ENCODE results near the gene ULBP2. TPM values are rescaled to one million over a fixed set of nuclear protein-coding genes. Genes with fewer than 3 reads are reported as not detected.

ULBP2 gene
- total RNA-seq, 1 experiment from 2014 or later: not detected

DNA sequence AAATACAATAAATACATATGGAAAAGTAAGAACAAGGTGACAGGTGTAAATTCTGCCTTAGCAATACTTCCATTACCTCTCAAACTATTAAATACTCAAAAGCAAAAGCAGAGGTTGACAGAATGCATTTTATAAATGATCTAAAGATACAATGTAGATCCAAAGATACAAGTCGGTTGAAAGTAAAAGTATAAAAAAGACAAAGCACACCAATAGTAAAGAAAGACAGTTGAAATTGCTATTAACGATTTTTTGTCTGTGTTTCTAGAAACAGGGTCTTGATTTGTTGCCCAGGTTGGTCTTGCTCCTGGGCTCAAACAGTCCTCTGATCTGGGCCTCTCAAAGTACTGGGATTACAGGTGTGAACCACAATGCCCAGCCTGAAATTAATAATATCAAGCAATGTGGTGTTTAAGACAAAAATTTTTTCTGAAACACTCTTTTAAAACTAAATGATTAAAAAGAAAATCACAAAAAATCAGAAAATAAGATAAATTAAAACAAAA lies 45.8 kb downstream of the ULBP2 start:
- H3K23me2 ChIP-seq (ENCODE audit: insufficient read length, low read depth, low read length, poor library complexity, severe bottlenecking): peaks cover 5% of the 10 kb centered on the region
- no peak overlapping the region for H3K23ac ChIP-seq (ENCODE audit: insufficient read length, low read depth, low read length)
- Mint-ChIP-seq H3K4me3 (no peak overlapping the region), H3K36me3 (ENCODE audit: insufficient read depth in 1 of 3, low read depth in 3 of 3) (no peaks in the 10 kb centered on the region; a peak in 2 of 7 replicates), H3K27me3 (ENCODE audit: low read depth) (peaks cover 99% of the 10 kb centered on the region), H3K27ac (no peak overlapping the region), H3K4me1 (peaks cover 30 to 32% of the 10 kb centered on the region in 2 experiments), H3K9me3 (peaks cover 0 to 14% of the 10 kb centered on the region in 2 experiments; a peak in 3 of 5 replicates)
- no peak overlapping the region for H3K4me2 ChIP-seq (ENCODE audit: insufficient read depth, insufficient read length, low read length)
- H4K91ac ChIP-seq (ENCODE audit: insufficient read length, low read depth, low read length): no peak overlapping the region
- no peaks in the 10 kb centered on the region for H3K4me1 ChIP-seq (ENCODE audit: insufficient read depth, low read length)
- H3K9ac ChIP-seq (ENCODE audit: extremely low read depth, insufficient read length, low read length): no peak overlapping the region
- no peak overlapping the region for H3K27ac ChIP-seq (ENCODE audit: insufficient read length, low read depth, low read length)
- no peak overlapping the region for H2BK15ac ChIP-seq (ENCODE audit: low read depth, low read length)
- DNase-seq: no peak
- no peak overlapping the region for H2BK12ac ChIP-seq (ENCODE audit: insufficient read length, low read depth, low read length)
- no peak overlapping the region for H3K4ac ChIP-seq (ENCODE audit: low read depth, low read length)
- H3K79me1 ChIP-seq (ENCODE audit: insufficient read depth, low read depth, low read length, poor library complexity, severe bottlenecking): no peaks in the 10 kb centered on the region
- H2BK120ac ChIP-seq (ENCODE audit: low read depth, low read length, poor library complexity, severe bottlenecking): no peak overlapping the region
- H3K79me2 ChIP-seq (ENCODE audit: insufficient read depth, low read length): no peaks in the 10 kb centered on the region
- no peak overlapping the region for H2AK5ac ChIP-seq (ENCODE audit: insufficient read length, low read length)
- no peak overlapping the region for H3K14ac ChIP-seq (ENCODE audit: insufficient read depth, low read length)
- WGBS (ENCODE audit: extremely low coverage, insufficient read length, low lambda C conversion rate): no CpG with 5 or more reads among the region's 2 CpGs
- H4K20me1 ChIP-seq (ENCODE audit: control insufficient read depth, insufficient read depth, insufficient read length): no peaks in the 10 kb centered on the region
- no peak overlapping the region for H4K8ac ChIP-seq (replicated peaks; ENCODE audit: insufficient read length, low read depth, low read length)
- H3K9me3 ChIP-seq (ENCODE audit: control insufficient read depth, low read depth, low read length): no peaks in the 10 kb centered on the region
- no peak overlapping the region for H3K56ac ChIP-seq (ENCODE audit: insufficient read length, low read depth, low read length)
- no peak overlapping the region for H4K5ac ChIP-seq (ENCODE audit: insufficient read length, low read depth, low read length)
- no peak overlapping the region for H2AFZ ChIP-seq (ENCODE audit: low read length)
- no peak overlapping the region for H2BK20ac ChIP-seq (ENCODE audit: low read depth, low read length, poor library complexity, severe bottlenecking)
- TF ChIP-seq, protein P1, sequence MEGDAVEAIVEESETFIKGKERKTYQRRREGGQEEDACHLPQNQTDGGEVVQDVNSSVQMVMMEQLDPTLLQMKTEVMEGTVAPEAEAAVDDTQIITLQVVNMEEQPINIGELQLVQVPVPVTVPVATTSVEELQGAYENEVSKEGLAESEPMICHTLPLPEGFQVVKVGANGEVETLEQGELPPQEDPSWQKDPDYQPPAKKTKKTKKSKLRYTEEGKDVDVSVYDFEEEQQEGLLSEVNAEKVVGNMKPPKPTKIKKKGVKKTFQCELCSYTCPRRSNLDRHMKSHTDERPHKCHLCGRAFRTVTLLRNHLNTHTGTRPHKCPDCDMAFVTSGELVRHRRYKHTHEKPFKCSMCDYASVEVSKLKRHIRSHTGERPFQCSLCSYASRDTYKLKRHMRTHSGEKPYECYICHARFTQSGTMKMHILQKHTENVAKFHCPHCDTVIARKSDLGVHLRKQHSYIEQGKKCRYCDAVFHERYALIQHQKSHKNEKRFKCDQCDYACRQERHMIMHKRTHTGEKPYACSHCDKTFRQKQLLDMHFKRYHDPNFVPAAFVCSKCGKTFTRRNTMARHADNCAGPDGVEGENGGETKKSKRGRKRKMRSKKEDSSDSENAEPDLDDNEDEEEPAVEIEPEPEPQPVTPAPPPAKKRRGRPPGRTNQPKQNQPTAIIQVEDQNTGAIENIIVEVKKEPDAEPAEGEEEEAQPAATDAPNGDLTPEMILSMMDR (conservative IDR thresholded peaks at IDR 0.05): no peak
- H2BK5ac ChIP-seq (ENCODE audit: insufficient read length, low read length): no peak overlapping the region
- peaks cover 86% of the 10 kb centered on the region for H3K27me3 ChIP-seq (ENCODE audit: insufficient read depth, low read length)
- H3T11ph ChIP-seq (ENCODE audit: low read length): no peak overlapping the region
- H3K18ac ChIP-seq (ENCODE audit: insufficient read length, low read depth, low read length): no peak overlapping the region

Measured in H9 (cell line).